ENCODE data around the gene MEPCE. TPM values are rescaled to one million over a fixed set of nuclear protein-coding genes. Genes with fewer than 3 reads are reported as not detected.
A peak's percentile ranks its signal among the peaks of the same experiment; 100 is the strongest.

Gene MEPCE
- total RNA-seq, 6 experiments from 2014 or later = 17.1 to 25.1 (median 20.7) TPM

DNA sequence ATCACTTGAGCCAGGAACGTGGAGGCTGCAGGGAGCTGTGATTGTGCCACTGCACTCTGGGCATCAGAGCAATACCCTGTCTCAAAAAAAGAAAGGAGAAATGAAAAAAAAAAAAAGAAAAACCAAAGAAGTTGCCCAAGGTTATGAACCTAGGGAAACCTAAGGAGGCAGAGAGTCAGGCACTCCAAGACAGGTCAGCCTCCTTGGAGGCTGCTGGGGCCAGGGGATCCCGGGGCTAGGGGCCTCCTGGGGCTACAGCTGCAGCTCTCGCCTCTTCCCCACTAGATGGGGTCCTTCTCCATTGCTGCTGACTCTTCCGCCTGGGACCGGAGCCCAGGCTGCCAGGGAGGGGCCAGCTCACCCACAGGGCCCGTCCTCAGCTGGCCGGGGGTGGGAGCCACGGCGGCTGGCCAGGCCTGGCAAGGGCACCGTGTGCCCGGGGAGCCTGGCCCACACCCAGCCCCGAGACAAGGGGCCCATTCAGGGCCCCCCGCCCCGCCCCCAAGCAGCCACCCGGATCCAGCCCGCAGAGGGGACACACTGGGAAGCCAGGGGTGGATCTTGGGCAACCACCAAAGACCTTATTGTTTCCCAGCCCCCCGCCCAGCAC is 36.2 kb downstream of the MEPCE start:
- no peaks in the 10 kb centered on the region for H3K27me3 ChIP-seq
- 19% methylated on average over 2 of the region's 17 CpGs for WGBS (ENCODE audit: insufficient coverage, low coverage, low lambda C conversion rate, missing lambda C conversion rate)
- intact Hi-C loops (cut with DNase I) = no loop called here
- no peak overlapping the region for H3K4me3 ChIP-seq
- H3K27ac ChIP-seq = no peak overlapping the region
- ATAC-seq (peak; percentile 84 to 90 (median 88)), DNase-seq (peak; percentile 74 to 81 (median 78))
- peak; percentile 50 to 77 (median 68) for TF ChIP-seq CTCF (IDR thresholded peaks at IDR 0.05)
- no peak for TF ChIP-seq POLR2A (IDR thresholded peaks at IDR 0.05)
- peaks cover 0 to 1% (median 0%) of the 10 kb centered on the region in 4 donors for H3K36me3 ChIP-seq
- peaks cover 0 to 14% (median 2%) of the 10 kb centered on the region in 4 donors for H3K4me1 ChIP-seq
- H3K9me3 ChIP-seq = no peaks in the 10 kb centered on the region

DNA sequence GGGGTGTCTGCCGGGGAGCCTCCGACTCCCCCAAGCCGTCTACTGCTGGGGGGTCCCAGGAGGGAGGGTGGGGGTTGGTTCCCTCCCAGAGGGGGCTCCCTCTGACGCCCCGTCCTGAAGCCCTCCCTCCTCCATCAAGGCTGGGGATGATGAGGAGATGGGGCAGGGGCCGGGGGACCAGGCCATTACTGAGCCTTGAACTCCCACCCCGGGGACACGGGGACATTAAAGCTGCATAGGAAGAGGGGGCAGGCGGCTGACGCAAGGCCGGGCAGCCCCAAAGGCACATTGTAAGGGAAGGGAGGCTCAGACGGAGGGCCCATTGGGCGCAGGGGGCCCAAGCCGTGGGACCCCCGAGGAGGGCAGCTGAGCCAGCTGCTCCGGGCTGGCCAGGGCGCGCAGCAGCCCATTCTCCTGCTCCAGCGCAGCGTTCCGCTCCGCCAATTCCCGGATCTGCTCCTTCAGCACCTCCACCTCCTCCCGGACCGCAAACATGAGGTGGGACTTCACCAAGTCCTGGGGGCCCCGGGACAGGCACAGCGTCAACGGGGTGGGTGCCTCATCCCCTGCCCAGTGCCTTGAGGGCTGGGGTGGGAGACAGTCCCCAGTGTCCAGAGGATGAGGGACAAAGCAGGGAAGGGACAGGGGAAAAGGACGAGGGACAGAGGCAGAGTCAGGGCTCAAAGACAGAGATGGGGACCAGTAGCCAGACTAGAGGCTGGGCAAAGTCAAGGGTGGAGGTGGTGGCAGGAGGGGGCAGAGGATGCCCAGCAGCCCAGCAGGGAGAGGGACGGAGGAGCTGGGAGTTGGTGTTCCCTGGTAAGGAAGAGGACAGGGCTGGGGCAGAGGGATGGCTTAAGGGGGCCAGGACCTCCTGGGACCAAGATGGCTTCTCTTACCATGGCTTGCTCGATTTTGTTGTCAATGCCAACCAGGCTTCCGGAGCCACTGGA is 37.3 kb downstream of the MEPCE start:
- Histone ChIP-seq H3K36me3 (peaks cover 0 to 1% (median 0%) of the 10 kb centered on the region in 4 donors), H3K4me3 (no peak overlapping the region), H3K27ac (no peak overlapping the region), H3K9me3 (no peaks in the 10 kb centered on the region), H3K4me1 (peaks cover 0 to 14% (median 2%) of the 10 kb centered on the region in 4 donors), H3K27me3 (no peaks in the 10 kb centered on the region)
- ATAC-seq (no peak), DNase-seq (no peak)
- intact Hi-C loops (cut with DNase I) = no loop called here
- TF ChIP-seq POLR2A (IDR thresholded peaks at IDR 0.05) (no peak), CTCF (IDR thresholded peaks at IDR 0.05) (no peak)
- 56% methylated on average over 15 of the region's 32 CpGs for WGBS (ENCODE audit: insufficient coverage, low coverage, low lambda C conversion rate, missing lambda C conversion rate)

GRCh38 chr7:100467638-100468373 is 38.2 kb downstream of the MEPCE start:
- DNase-seq = no peak
- peaks cover 0 to 14% (median 2%) of the 10 kb centered on the region in 4 donors for H3K4me1 ChIP-seq
- H3K9me3 ChIP-seq = no peaks in the 10 kb centered on the region
- no peak overlapping the region for H3K4me3 ChIP-seq
- no peaks in the 10 kb centered on the region for H3K27me3 ChIP-seq
- no peak for ATAC-seq
- peaks cover 0 to 1% (median 0%) of the 10 kb centered on the region in 4 donors for H3K36me3 ChIP-seq
- 45% methylated on average over 4 of the region's 22 CpGs for WGBS (ENCODE audit: insufficient coverage, low coverage, low lambda C conversion rate, missing lambda C conversion rate)
- H3K27ac ChIP-seq = no peak overlapping the region
- TF ChIP-seq POLR2A (IDR thresholded peaks at IDR 0.05) (no peak), CTCF (IDR thresholded peaks at IDR 0.05) (no peak)
- intact Hi-C loops (cut with DNase I) = no loop called here

DNA sequence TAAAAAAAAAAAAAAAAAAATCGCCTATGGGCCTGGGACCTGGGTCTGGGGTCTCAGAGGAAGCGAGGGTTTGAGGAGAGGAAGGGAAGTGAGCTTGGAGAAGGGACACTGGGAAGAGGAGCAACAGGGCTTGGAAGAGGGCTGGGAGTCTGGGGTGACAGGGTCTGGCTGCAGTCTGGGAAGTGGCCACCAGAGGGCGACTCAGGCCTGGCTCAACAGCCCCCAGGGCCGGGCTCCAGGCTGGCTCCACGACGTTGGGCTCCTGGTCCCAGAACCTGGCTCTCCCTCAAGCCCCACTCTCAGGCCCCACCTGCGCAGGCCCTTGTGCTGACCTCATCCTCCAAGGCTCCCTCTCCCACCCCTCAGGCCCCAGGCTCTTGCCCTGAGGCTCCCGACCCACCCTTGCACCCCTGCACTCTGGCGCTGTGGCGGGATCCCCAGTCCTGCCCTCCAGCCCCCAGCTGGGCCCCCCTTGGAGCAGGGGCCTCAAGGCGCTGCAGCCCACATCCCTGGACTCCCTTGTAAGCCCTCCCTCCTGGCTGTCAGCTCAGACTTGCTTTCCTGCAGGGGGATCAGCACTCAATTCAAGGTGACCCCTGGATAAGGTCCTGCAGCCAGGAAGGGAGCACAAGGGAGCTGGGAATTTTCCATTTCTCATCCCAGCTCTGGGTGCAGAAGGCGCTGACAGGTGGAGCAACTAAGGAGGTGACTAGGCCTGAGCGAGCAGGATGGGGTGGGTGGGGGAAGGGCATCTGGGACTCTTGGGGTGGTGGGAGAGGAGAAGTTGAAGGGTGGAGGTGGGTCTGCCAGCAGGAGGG is 39.8 kb downstream of the MEPCE start:
- peaks cover 0 to 14% (median 2%) of the 10 kb centered on the region in 4 donors for H3K4me1 ChIP-seq

More for the DNA sequence above, 39.8 kb downstream of the MEPCE start:
- intact Hi-C loops (cut with DNase I) = loop anchor here (5.0 to 10.0 kb wide), 2 partner anchors 93 to 215 kb away; no protein-coding TSS in a partner anchor
- H3K27ac ChIP-seq = no peak overlapping the region
- no peak for TF ChIP-seq POLR2A (IDR thresholded peaks at IDR 0.05)
- peak; percentile 82 to 96 (median 91) for TF ChIP-seq CTCF (IDR thresholded peaks at IDR 0.05)
- no peaks in the 10 kb centered on the region for H3K27me3 ChIP-seq
- H3K4me3 ChIP-seq = no peak overlapping the region
- WGBS (ENCODE audit: insufficient coverage, low coverage, low lambda C conversion rate, missing lambda C conversion rate) = 37% methylated on average over 9 of the region's 13 CpGs
- DNase-seq = peak; percentile 88
- H3K9me3 ChIP-seq = no peaks in the 10 kb centered on the region
- ATAC-seq = peak; percentile 85 to 93 (median 89)
- peaks cover 0 to 11% (median 4%) of the 10 kb centered on the region in 4 donors for H3K36me3 ChIP-seq

All from right lobe of liver (tissue), 6 donors.